ENCODE data around the gene POMGNT1. TPM values are rescaled to one million over a fixed set of nuclear protein-coding genes. Genes with fewer than 3 reads are reported as not detected.
A peak's percentile ranks its signal among the peaks of the same experiment; 100 is the strongest.

Gene POMGNT1
- total and polyA plus RNA-seq, 2 of the 13 experiments (the other 11 are each of a cell fraction or from before 2014, with no cell fraction given), result 33.9 to 46.8 TPM

GRCh38 chr1:46246548-46247435 lies 48.6 kb upstream of the POMGNT1 start (continued):
- no peak for TF ChIP-seq NR2F6 (IDR thresholded peaks at IDR 0.05)
- 0 out of 2 replicates have a peak, but pooled peaks have one; percentile 4 for TF ChIP-seq NR2F6 (CRISPR knock-in tag; IDR thresholded peaks at IDR 0.05)
- 0 out of 2 replicates have a peak, but pooled peaks have one; percentile 53 for TF ChIP-seq ZNF772 (CRISPR knock-in tag; IDR thresholded peaks at IDR 0.05)
- TF ChIP-seq AKAP8 (CRISPR knock-in tag; IDR thresholded peaks at IDR 0.05), result no peak
- TF ChIP-seq ELF4 (CRISPR knock-in tag; IDR thresholded peaks at IDR 0.05; ENCODE audit: borderline replicate concordance), result no peak
- no peak for TF ChIP-seq ZNF205 (CRISPR knock-in tag; IDR thresholded peaks at IDR 0.05)
- no peak for TF ChIP-seq TSC22D2 (CRISPR knock-in tag; IDR thresholded peaks at IDR 0.05; ENCODE audit: borderline replicate concordance)
- no peak for TF ChIP-seq ZMAT3 (CRISPR knock-in tag; conservative IDR thresholded peaks at IDR 0.05)
- no peak for TF ChIP-seq ZSCAN20 (CRISPR knock-in tag; IDR thresholded peaks at IDR 0.05; ENCODE audit: borderline replicate concordance)
- no peak for TF ChIP-seq ATF2 (CRISPR knock-in tag; IDR thresholded peaks at IDR 0.05)
- TF ChIP-seq, protein P1, sequence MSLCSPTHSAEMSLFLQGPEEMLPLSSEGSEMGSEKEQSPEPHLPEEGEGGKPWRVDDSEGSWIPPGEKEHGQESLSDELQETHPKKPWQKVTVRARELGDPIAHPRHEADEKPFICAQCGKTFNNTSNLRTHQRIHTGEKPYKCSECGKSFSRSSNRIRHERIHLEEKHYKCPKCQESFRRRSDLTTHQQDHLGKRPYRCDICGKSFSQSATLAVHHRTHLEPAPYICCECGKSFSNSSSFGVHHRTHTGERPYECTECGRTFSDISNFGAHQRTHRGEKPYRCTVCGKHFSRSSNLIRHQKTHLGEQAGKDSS (CRISPR knock-in tag; IDR thresholded peaks at IDR 0.05; ENCODE audit: borderline replicate concordance, low read depth), result no peak
- no peak for TF ChIP-seq MEIS1 (CRISPR knock-in tag; IDR thresholded peaks at IDR 0.05; ENCODE audit: borderline replicate concordance)
- no peak for TF ChIP-seq HDAC1 (CRISPR knock-in tag; IDR thresholded peaks at IDR 0.05)
- peak; percentile 60; the same call in 1 of the 2 replicates for TF ChIP-seq AKNA (CRISPR knock-in tag; IDR thresholded peaks at IDR 0.05; ENCODE audit: borderline replicate concordance)
- no peak for TF ChIP-seq ZNF326 (CRISPR knock-in tag; IDR thresholded peaks at IDR 0.05; ENCODE audit: borderline replicate concordance)
- TF ChIP-seq REL (CRISPR knock-in tag; conservative IDR thresholded peaks at IDR 0.05), result no peak
- TF ChIP-seq PAWR (CRISPR knock-in tag; IDR thresholded peaks at IDR 0.05; ENCODE audit: borderline replicate concordance), result no peak
- no peak for TF ChIP-seq CSRNP1 (CRISPR knock-in tag; IDR thresholded peaks at IDR 0.05)
- TF ChIP-seq U2AF1 (optimal IDR thresholded peaks at IDR 0.05; ENCODE audit: low read depth, low read length), result peak; percentile 13
- TF ChIP-seq ZFP90 (CRISPR knock-in tag; IDR thresholded peaks at IDR 0.05; ENCODE audit: borderline replicate concordance), result peak; percentile 42; the same call in 1 of the 2 replicates

Measured in HepG2 (cell line).